Endodermal cell (in vitro differentiated cells): ENCODE data around the gene TOM1L2. TPM values are rescaled to one million over a fixed set of nuclear protein-coding genes. Genes with fewer than 3 reads are reported as not detected.

Experiments
- DNase-seq: peaks from one replicate; pipeline ENCODE4 v3.0.0-alpha.2; 2017
- H3K27ac ChIP-seq: 2 replicates; pipeline ENCODE4 v1.5.1; 2013; ENCODE audit warnings: mild to moderate bottlenecking, low read depth, low read length, moderate library complexity
- H3K27me3 ChIP-seq: 2 replicates; pipeline ENCODE4 v1.6.1; 2013; ENCODE audit warnings: mild to moderate bottlenecking, low read length, moderate library complexity; ENCODE audit not compliant: insufficient read depth, control insufficient read depth, poor library complexity, severe bottlenecking
- H3K36me3 ChIP-seq: 2 replicates; pipeline ENCODE4 v1.7.0; 2013; ENCODE audit warnings: mild to moderate bottlenecking, low read length, moderate library complexity; ENCODE audit not compliant: control insufficient read depth, insufficient read depth
- H3K4me1 ChIP-seq: one replicate; pipeline ENCODE4 v1.7.0; 2013; ENCODE audit warnings: low read length; ENCODE audit not compliant: control insufficient read depth, insufficient read depth
- H3K4me3 ChIP-seq: 2 replicates; pipeline ENCODE4 v1.5.1; 2013; ENCODE audit warnings: mild to moderate bottlenecking, low read length, moderate library complexity
- H3K9ac ChIP-seq: 2 replicates; pipeline ENCODE4 v1.6.1; 2013; ENCODE audit warnings: mild to moderate bottlenecking, low read length, moderate library complexity; ENCODE audit not compliant: poor library complexity, severe bottlenecking; ENCODE audit errors: extremely low read depth
- H3K9me3 ChIP-seq: 2 replicates; pipeline ENCODE4 v1.6.1; 2013; ENCODE audit warnings: mild to moderate bottlenecking, low read length, moderate library complexity; ENCODE audit not compliant: control insufficient read depth
- H3K27ac Mint-ChIP-seq: 2 replicates; pipeline ENCODE4 v1.8.0; 2020; ENCODE audit warnings: mixed read lengths
- H3K27me3 Mint-ChIP-seq: 2 replicates; pipeline ENCODE4 v1.8.0; 2021; ENCODE audit warnings: mild to moderate bottlenecking, mixed read lengths; ENCODE audit not compliant: insufficient read depth
- H3K36me3 Mint-ChIP-seq: 2 replicates; pipeline ENCODE4 v1.8.0; 2020; ENCODE audit warnings: low read depth, mixed read lengths
- H3K4me1 Mint-ChIP-seq: 2 replicates; pipeline ENCODE4 v1.8.0; 2020; ENCODE audit warnings: mixed read lengths
- H3K4me3 Mint-ChIP-seq: 2 replicates; pipeline ENCODE4 v1.8.0; 2020; ENCODE audit warnings: mild to moderate bottlenecking, moderate library complexity, mixed read lengths
- H3K9me3 Mint-ChIP-seq: 2 replicates; pipeline ENCODE4 v1.8.0; 2020; ENCODE audit warnings: mild to moderate bottlenecking, mixed read lengths
- CTCF ChIP-seq: fragments of 200-600 bp; sonication (generic); conservative IDR thresholded peaks from 2 replicates; pipeline ENCODE4 v1.5.0; 2021; ENCODE audit warnings: antibody characterized with exemption, mild to moderate bottlenecking
- WGBS, 2 experiments: methylation state at CpG; one replicate each; pipeline versions ENCODE4 v1.1.5 to v1.1.7; 2013; ENCODE audit warnings: missing lambda C conversion rate in 2 of 2, mixed read lengths in 1 of 2; ENCODE audit not compliant: insufficient coverage in 1 of 2, insufficient read length in 1 of 2; 5-methylcytosine and 5-hydroxymethylcytosine counted together
- total RNA-seq, 2 donors: library from RNA; stranded (reverse); fragmentation: NEBNext Ultra II Directional in 1 of 2; extraction: Animal tissue kit (Norgen Biotek cat#: 25700) in 1 of 2; gene quantifications; 2 replicates in 1 of 2; 3 replicates in 1 of 2; pipeline ENCODE4 v1.2.1, GENCODE V29; 2021

TOM1L2 gene
- total RNA-seq, 2 donors from 2014 or later = 10.2 to 11.5 TPM

- Histone ChIP-seq H3K36me3 (peaks cover 24% of the 10 kb centered on the region), H3K9me3 (no peaks in the 10 kb centered on the region), H3K4me3 (no peak overlapping the region), H3K27ac (no peak overlapping the region), H3K9ac (no peak overlapping the region), H3K4me1 (peaks cover 21% of the 10 kb centered on the region), H3K27me3 (no peaks in the 10 kb centered on the region)
- no peak for TF ChIP-seq CTCF
- H3K4me3 Mint-ChIP-seq = no peak overlapping the region
- peaks cover 22% of the 10 kb centered on the region for H3K36me3 Mint-ChIP-seq
- peaks cover 16% of the 10 kb centered on the region for H3K4me1 Mint-ChIP-seq
- no peaks in the 10 kb centered on the region for H3K27me3 Mint-ChIP-seq
- no peaks in the 10 kb centered on the region for H3K9me3 Mint-ChIP-seq
- H3K27ac Mint-ChIP-seq = no peak overlapping the region
- 79 to 100% methylated on average over 1 of the region's 1 CpG for WGBS, 2 experiments
- no peak for DNase-seq
Observed at GRCh38 chr17:17822189-17822588, 150.0 kb downstream of the TOM1L2 start.

GRCh38 chr17:17820463-17821158 is 151.6 kb downstream of the TOM1L2 start:
- Histone ChIP-seq H3K27me3 (no peaks in the 10 kb centered on the region), H3K36me3 (peaks cover 25% of the 10 kb centered on the region), H3K9ac (no peak overlapping the region), H3K9me3 (no peaks in the 10 kb centered on the region), H3K4me3 (no peak overlapping the region), H3K27ac (no peak overlapping the region), H3K4me1 (peaks cover 21% of the 10 kb centered on the region)
- no peak for DNase-seq
- Mint-ChIP-seq H3K4me3 (no peak overlapping the region), H3K27ac (no peak overlapping the region), H3K4me1 (peaks cover 16% of the 10 kb centered on the region), H3K36me3 (peaks cover 29% of the 10 kb centered on the region), H3K9me3 (no peaks in the 10 kb centered on the region), H3K27me3 (no peaks in the 10 kb centered on the region)
- WGBS, 2 experiments = 88 to 91% methylated on average over 3 to 7 of the region's 7 CpGs
- no peak for TF ChIP-seq CTCF

GRCh38 chr17:17820046-17820445 is 152.2 kb downstream of the TOM1L2 start:
- Mint-ChIP-seq H3K4me1 (peaks cover 13% of the 10 kb centered on the region), H3K36me3 (peaks cover 34% of the 10 kb centered on the region), H3K4me3 (no peak overlapping the region), H3K27ac (no peak overlapping the region), H3K9me3 (no peaks in the 10 kb centered on the region), H3K27me3 (no peaks in the 10 kb centered on the region)
- no peak for TF ChIP-seq CTCF
- Histone ChIP-seq H3K4me1 (peaks cover 21% of the 10 kb centered on the region), H3K36me3 (peaks cover 31% of the 10 kb centered on the region), H3K4me3 (no peak overlapping the region), H3K9ac (no peak overlapping the region), H3K27ac (no peak overlapping the region), H3K9me3 (no peaks in the 10 kb centered on the region), H3K27me3 (no peaks in the 10 kb centered on the region)
- no peak for DNase-seq
- WGBS, 2 experiments = 91 to 97% methylated on average over 5 to 10 of the region's 10 CpGs
